Fibroblast of the aortic adventitia (primary cell): ENCODE results near the gene ESF1. TPM values are rescaled to one million over a fixed set of nuclear protein-coding genes. Genes with fewer than 3 reads are reported as not detected.
"Not testable (repeated sequence)": the region's sequence is repeated elsewhere in the genome, so short reads cannot be mapped to it uniquely, and the experiment has no call there.

Source experiments
- DNase-seq: peaks from one replicate; pipeline ENCODE4 v3.0.0-alpha.2; 2010; ENCODE audit warnings: low read depth
- H3K4me3 ChIP-seq: 2 replicates; pipeline ENCODE4 v1.5.1; 2011; ENCODE audit warnings: low read depth, mild to moderate bottlenecking, control low read depth, low read length, moderate library complexity
- CTCF ChIP-seq: IDR thresholded peaks from 2 replicates; pipeline ENCODE4 v1.5.1; 2011; ENCODE audit warnings: mild to moderate bottlenecking, low read length, control low read depth, inconsistent platforms; ENCODE audit not compliant: insufficient read depth
- total RNA-seq: library from RNA; depleted of rRNA; stranded (reverse); fragments of >200 nt; gene quantifications from 2 replicates; pipeline ENCODE4 v1.2.3, GENCODE V29; 2012; ENCODE audit warnings: low replicate concordance

Gene ESF1
- total RNA-seq, 1 donor = 15.6 TPM

GRCh38 chr20:13765299-13765698, 19.4 kb downstream of the ESF1 start:
- TF ChIP-seq CTCF = no peak
- no peak for DNase-seq

GRCh38 chr20:13760451-13760946, 24.2 kb downstream of the ESF1 start:
- DNase-seq, H3K4me3 ChIP-seq: not testable (repeated sequence)

More at GRCh38 chr20:13765299-13765698, 19.4 kb downstream of the ESF1 start:
- no peak overlapping the region for H3K4me3 ChIP-seq

GRCh38 chr20:13758884-13759283, 25.8 kb downstream of the ESF1 start:
- no peak for DNase-seq
- no peak overlapping the region for H3K4me3 ChIP-seq
- no peak for TF ChIP-seq CTCF

- DNase-seq = no peak
- no peak for TF ChIP-seq CTCF
- no peak overlapping the region for H3K4me3 ChIP-seq
Measured at GRCh38 chr20:13756551-13756950, 28.2 kb downstream of the ESF1 start.

GRCh38 chr20:13755809-13756208, 28.9 kb downstream of the ESF1 start:
- peak; percentile 27 for DNase-seq
- TF ChIP-seq CTCF = peak; percentile 8

GRCh38 chr20:13753436-13754036, 31.2 kb downstream of the ESF1 start:
- H3K4me3 ChIP-seq = no peak overlapping the region
- no peak for TF ChIP-seq CTCF
- DNase-seq = no peak

More at GRCh38 chr20:13755809-13756208, 28.9 kb downstream of the ESF1 start:
- H3K4me3 ChIP-seq = no peak overlapping the region

- H3K4me3 ChIP-seq = no peak overlapping the region
- DNase-seq = no peak
- TF ChIP-seq CTCF = no peak
Measured at GRCh38 chr20:13749811-13750210, 34.9 kb downstream of the ESF1 start.
